HG02870 (cell line): ENCODE results near the gene SAE1.
"Not testable (repeated sequence)": the region's sequence is repeated elsewhere in the genome, so short reads cannot be mapped to it uniquely, and the experiment has no call there.

Experiments used
- ATAC-seq: cut with Tn5 transposase; IDR thresholded peaks from one replicate; pipeline ENCODE4 v1.9.1; 2021; ENCODE audit warnings: mild to moderate bottlenecking, moderate library complexity; ENCODE audit not compliant: unreplicated experiment

SAE1 gene

GRCh38 chr19:47125669-47125938, 5.0 kb upstream of the SAE1 start:
- no peak for ATAC-seq

- ATAC-seq: no peak
These were observed 1.1 kb upstream of the SAE1 start for GRCh38 chr19:47129579-47129978.

- ATAC-seq: no peak
These were observed 481 bp upstream of the SAE1 start for GRCh38 chr19:47130120-47130588.

- ATAC-seq: no peak
These were observed 1.7 kb downstream of the SAE1 start for GRCh38 chr19:47132194-47132852.

- no peak for ATAC-seq
These were observed 2.4 kb downstream of the SAE1 start for GRCh38 chr19:47133021-47133471.

- no peak for ATAC-seq
These were observed 3.9 kb downstream of the SAE1 start for GRCh38 chr19:47134545-47134944.

GRCh38 chr19:47135156-47135555, 4.5 kb downstream of the SAE1 start:
- ATAC-seq: no peak

- not testable (repeated sequence) for ATAC-seq
These were observed 10.6 kb downstream of the SAE1 start for GRCh38 chr19:47141252-47141651.

GRCh38 chr19:47141695-47142094, 11.1 kb downstream of the SAE1 start:
- no peak for ATAC-seq

GRCh38 chr19:47142779-47143178, 12.1 kb downstream of the SAE1 start:
- no peak for ATAC-seq

- no peak for ATAC-seq
These were observed 12.9 kb downstream of the SAE1 start for GRCh38 chr19:47143322-47144073.

GRCh38 chr19:47144630-47145029, 14.0 kb downstream of the SAE1 start:
- ATAC-seq: no peak

- no peak for ATAC-seq
These were observed 15.2 kb downstream of the SAE1 start for GRCh38 chr19:47145639-47146486.

GRCh38 chr19:47146920-47147319, 16.3 kb downstream of the SAE1 start:
- no peak for ATAC-seq

- no peak for ATAC-seq
These were observed 21.0 kb downstream of the SAE1 start for GRCh38 chr19:47151627-47152026.

- ATAC-seq: no peak
These were observed 21.6 kb downstream of the SAE1 start for GRCh38 chr19:47152205-47152604.

- ATAC-seq: no peak
These were observed 22.0 kb downstream of the SAE1 start for GRCh38 chr19:47152632-47153031.

GRCh38 chr19:47153266-47153665, 22.6 kb downstream of the SAE1 start:
- ATAC-seq: no peak

- no peak for ATAC-seq
These were observed 24.5 kb downstream of the SAE1 start for GRCh38 chr19:47155148-47155547.

GRCh38 chr19:47156861-47157430, 26.3 kb downstream of the SAE1 start:
- no peak for ATAC-seq
